Left ventricle myocardium inferior (tissue), 1 donor: Measurements from ENCODE around the gene ACO2. TPM values are rescaled to one million over a fixed set of nuclear protein-coding genes. Genes with fewer than 3 reads are reported as not detected.

Experiments
- DNase-seq: peaks from one replicate; pipeline ENCODE4 v3.0.0-alpha.2; 2020
- H3K27ac ChIP-seq: fragments of 200-600 bp; replicated peaks from 2 replicates; pipeline ENCODE4 v1.8.0; 2021
- H3K27me3 ChIP-seq: fragments of 200-600 bp; 2 replicates; pipeline ENCODE4 v1.8.0; 2021; ENCODE audit warnings: low read depth
- H3K36me3 ChIP-seq: fragments of 200-600 bp; 2 replicates; pipeline ENCODE4 v1.8.0; 2021
- H3K4me1 ChIP-seq: fragments of 200-600 bp; 2 replicates; pipeline ENCODE4 v1.8.0; 2021
- H3K4me3 ChIP-seq: fragments of 200-600 bp; 2 replicates; pipeline ENCODE4 v1.8.0; 2021; ENCODE audit warnings: mild to moderate bottlenecking, moderate library complexity
- H3K9me3 ChIP-seq: fragments of 200-600 bp; replicated peaks from 2 replicates; pipeline ENCODE4 v1.8.0; 2021
- CTCF ChIP-seq: fragments of 200-600 bp; IDR thresholded peaks from 2 replicates; pipeline ENCODE4 v1.8.0; 2021; ENCODE audit warnings: antibody characterized with exemption, mild to moderate bottlenecking, borderline replicate concordance
- intact Hi-C: fragments of 100-400 bp; cut with micrococcal nuclease; formaldehyde crosslinking; loops from one replicate; pipeline ENCODE4 v1.11.0; 2022
- total RNA-seq: library from RNA; stranded (reverse); fragmentation: NEBNext Ultra II Directional; extraction: Animal tissue kit (Norgen Biotek cat#: 25700); gene quantifications from one replicate; pipeline ENCODE4 v1.2.1, GENCODE V29; 2021
- donor health status: DM: no; HTN: yes; CAD: no; lungs with severe emphysema.

ACO2 gene
- total RNA-seq, 1 donor from 2014 or later = 851 TPM

- intact Hi-C loops = no loop called here
These were observed 13.5 kb downstream of the ACO2 start for GRCh38 chr22:41482319-41482935.

GRCh38 chr22:41485033-41485432, 16.1 kb downstream of the ACO2 start:
- peaks cover 100% of the 10 kb centered on the region for H3K4me1 ChIP-seq
- no peaks in the 10 kb centered on the region for H3K27me3 ChIP-seq
- peak overlapping the region; percentile 76 for H3K27ac ChIP-seq
- no peak overlapping the region for H3K4me3 ChIP-seq
- intact Hi-C loops = no loop called here
- no peaks in the 10 kb centered on the region for H3K36me3 ChIP-seq
- no peak for TF ChIP-seq CTCF
- no peak for DNase-seq
- H3K9me3 ChIP-seq = no peaks in the 10 kb centered on the region

More at GRCh38 chr22:41482319-41482935, 13.5 kb downstream of the ACO2 start:
- TF ChIP-seq CTCF = no peak
- Histone ChIP-seq H3K27me3 (no peaks in the 10 kb centered on the region), H3K9me3 (no peaks in the 10 kb centered on the region), H3K27ac (peak overlapping the region; percentile 76), H3K4me3 (peak overlapping the region; percentile 33), H3K4me1 (peaks cover 100% of the 10 kb centered on the region), H3K36me3 (peaks cover 11% of the 10 kb centered on the region)
- no peak for DNase-seq

- Histone ChIP-seq H3K27ac (peak overlapping the region; percentile 76), H3K4me3 (no peak overlapping the region), H3K36me3 (no peaks in the 10 kb centered on the region), H3K9me3 (no peaks in the 10 kb centered on the region), H3K27me3 (no peaks in the 10 kb centered on the region), H3K4me1 (peaks cover 100% of the 10 kb centered on the region)
- no peak for TF ChIP-seq CTCF
- intact Hi-C loops = no loop called here
- no peak for DNase-seq
These were observed 18.4 kb downstream of the ACO2 start for GRCh38 chr22:41487037-41487935.

GRCh38 chr22:41488076-41488475, 19.2 kb downstream of the ACO2 start:
- H3K27ac ChIP-seq = peak overlapping the region; percentile 76
- H3K4me1 ChIP-seq = peaks cover 100% of the 10 kb centered on the region
- no peaks in the 10 kb centered on the region for H3K36me3 ChIP-seq
- H3K4me3 ChIP-seq = no peak overlapping the region
- no peaks in the 10 kb centered on the region for H3K9me3 ChIP-seq
- H3K27me3 ChIP-seq = no peaks in the 10 kb centered on the region
- intact Hi-C loops = no loop called here
- DNase-seq = no peak
- no peak for TF ChIP-seq CTCF

- peaks cover 100% of the 10 kb centered on the region for H3K4me1 ChIP-seq
- no peaks in the 10 kb centered on the region for H3K27me3 ChIP-seq
- TF ChIP-seq CTCF = no peak
- DNase-seq = no peak
- no peaks in the 10 kb centered on the region for H3K9me3 ChIP-seq
- no peak overlapping the region for H3K4me3 ChIP-seq
- peak overlapping the region; percentile 76 for H3K27ac ChIP-seq
- intact Hi-C loops = no loop called here
- H3K36me3 ChIP-seq = no peaks in the 10 kb centered on the region
These were observed 19.9 kb downstream of the ACO2 start for GRCh38 chr22:41488596-41489385.
